GM19467 (cell line): ENCODE results near the gene FAM222B.
"Not testable (repeated sequence)": the region's sequence is repeated elsewhere in the genome, so short reads cannot be mapped to it uniquely, and the experiment has no call there.

Source experiments
- ATAC-seq: cut with Tn5 transposase; IDR thresholded peaks from one replicate; pipeline ENCODE4 v1.9.1; 2021; ENCODE audit warnings: mild to moderate bottlenecking, moderate library complexity; ENCODE audit not compliant: unreplicated experiment

Gene FAM222B

DNA sequence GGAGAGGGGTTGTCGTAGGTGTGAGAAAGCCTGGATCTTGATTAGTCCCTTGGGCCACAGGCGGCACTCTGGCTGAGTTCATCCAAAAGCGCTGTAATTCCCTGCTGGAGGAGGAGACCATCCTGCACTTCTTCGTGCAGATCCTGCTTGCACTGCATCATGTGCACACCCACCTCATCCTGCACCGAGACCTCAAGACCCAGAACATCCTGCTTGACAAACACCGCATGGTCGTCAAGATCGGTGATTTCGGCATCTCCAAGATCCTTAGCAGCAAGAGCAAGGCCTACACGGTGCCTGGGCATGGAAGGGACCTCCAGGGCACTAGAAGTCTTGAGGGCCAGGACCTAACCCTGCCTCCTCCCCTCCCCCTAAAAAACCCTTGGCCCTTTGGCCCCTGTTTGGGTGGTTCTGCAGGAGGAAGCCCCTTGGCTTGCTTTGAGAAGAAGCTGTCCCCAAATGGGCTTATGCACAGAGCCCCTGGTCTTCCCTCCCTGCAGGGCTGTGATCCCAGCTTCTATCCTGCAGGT, 107.8 kb downstream of the FAM222B start:
- no peak for ATAC-seq

- ATAC-seq, result no peak
Observed at GRCh38 chr17:28733346-28733745, 109.2 kb downstream of the FAM222B start.

DNA sequence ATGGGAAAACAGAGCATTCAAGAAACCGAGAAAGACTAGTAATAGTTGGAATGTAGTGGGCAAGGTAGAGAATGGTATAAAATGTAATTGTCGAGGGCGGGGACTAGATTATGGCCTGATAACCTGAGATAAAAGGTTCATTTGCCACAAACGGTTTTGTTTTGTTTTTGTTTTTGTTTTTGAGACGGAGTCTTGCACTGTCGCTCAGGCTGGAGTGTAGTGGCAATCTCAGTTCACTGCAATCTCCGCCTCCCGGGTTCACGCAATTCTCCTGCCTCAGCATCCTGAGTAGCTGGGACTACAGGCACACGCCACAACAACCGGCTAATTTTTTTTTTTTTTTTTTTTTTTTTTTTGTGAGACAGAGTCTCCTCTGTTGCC, 112.7 kb downstream of the FAM222B start:
- ATAC-seq, result no peak

DNA sequence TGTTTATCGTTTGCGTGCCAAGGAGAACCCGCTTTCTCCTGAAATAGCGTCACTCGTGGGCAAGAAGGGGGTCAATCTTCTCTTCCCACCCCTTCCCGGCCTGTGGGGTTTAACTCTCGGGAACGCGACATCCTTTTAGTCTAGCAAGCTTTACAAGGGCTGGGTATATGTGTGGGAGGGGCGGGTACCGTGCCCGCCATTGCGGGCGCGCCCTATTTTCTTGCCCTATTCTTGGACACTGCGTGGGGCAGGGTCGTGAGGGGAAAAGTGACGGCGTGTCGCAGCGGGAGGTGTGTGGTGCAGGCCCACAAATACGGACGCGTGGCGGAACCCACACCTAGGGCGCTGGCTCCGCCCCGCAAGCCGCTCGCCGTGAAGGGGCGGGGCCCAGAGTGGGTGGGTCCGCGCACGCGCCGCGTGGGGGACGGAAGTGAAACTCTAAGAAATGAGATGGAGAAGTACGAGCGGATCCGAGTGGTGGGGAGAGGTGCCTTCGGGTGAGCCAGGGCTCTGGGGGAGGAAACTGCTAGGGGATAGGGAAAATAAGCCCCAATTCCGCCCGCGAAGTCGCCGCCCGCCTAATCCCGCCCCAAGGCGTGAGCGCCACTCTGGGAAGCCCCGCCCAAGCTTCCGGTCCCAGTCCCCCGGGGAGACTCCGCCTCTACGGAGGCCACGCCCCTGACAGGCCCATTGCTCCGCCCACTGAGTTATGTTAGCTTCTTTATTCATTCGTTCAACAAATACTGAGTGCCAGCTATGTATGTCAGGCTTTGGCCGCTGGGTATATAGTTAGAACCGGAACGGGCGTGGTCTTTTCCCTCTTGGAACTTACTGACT, 114.0 kb downstream of the FAM222B start, which contains the start of gene NEK8:
Gene NEK8, plus strand, starts transcription at position 425 of the 837 bp plus-strand sequence. Its CDS starts 26 bp downstream, at position 451.
- ATAC-seq, result peak; percentile 32

- ATAC-seq, result peak; percentile 43
Observed at GRCh38 chr17:28726627-28727491, 115.7 kb downstream of the FAM222B start.

- ATAC-seq, result no peak
Observed at GRCh38 chr17:28726226-28726626, 116.4 kb downstream of the FAM222B start, which contains the start of gene TLCD1. Gene TLCD1, minus strand, starts transcription at chr17:28726233. Its CDS starts 136 bp downstream, at chr17:28726097.

- ATAC-seq, result no peak
Observed at GRCh38 chr17:28725660-28726225, 116.8 kb downstream of the FAM222B start.

GRCh38 chr17:28725166-28725659, 117.4 kb downstream of the FAM222B start:
- ATAC-seq, result no peak

DNA sequence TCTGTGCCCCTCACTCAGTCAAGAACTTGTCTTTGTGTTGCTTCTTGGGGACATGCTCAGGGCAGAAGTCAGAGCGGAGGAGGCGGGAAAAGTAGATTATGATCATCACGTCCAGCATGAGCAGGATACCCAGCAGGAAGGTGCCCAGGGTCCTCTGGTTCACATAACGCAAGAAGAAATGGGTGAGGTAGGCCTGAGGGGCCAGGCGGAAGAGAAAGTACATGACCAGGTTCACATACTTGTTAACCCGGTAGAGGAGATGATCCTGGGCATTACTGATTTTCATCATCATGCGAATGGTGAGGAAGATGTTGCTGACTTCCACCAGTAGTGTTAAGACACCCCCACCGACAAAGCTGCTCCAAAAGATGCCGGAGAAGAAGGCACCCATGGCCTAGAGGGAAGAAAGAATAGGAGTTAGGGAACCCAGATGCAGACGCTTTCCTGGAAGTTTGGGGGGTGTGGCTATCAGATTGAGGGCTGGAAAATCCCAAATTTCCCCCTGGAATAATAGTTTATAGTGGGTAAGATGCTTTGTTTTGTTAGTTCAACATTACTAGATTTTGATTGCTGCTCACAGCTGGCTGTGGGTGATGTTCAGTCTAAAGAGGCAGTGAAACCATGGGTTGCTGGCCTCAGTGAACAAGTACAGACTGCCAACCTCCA, 118.0 kb downstream of the FAM222B start:
- ATAC-seq, result no peak

GRCh38 chr17:28723836-28724499, 118.6 kb downstream of the FAM222B start:
- ATAC-seq, result not testable (repeated sequence)

DNA sequence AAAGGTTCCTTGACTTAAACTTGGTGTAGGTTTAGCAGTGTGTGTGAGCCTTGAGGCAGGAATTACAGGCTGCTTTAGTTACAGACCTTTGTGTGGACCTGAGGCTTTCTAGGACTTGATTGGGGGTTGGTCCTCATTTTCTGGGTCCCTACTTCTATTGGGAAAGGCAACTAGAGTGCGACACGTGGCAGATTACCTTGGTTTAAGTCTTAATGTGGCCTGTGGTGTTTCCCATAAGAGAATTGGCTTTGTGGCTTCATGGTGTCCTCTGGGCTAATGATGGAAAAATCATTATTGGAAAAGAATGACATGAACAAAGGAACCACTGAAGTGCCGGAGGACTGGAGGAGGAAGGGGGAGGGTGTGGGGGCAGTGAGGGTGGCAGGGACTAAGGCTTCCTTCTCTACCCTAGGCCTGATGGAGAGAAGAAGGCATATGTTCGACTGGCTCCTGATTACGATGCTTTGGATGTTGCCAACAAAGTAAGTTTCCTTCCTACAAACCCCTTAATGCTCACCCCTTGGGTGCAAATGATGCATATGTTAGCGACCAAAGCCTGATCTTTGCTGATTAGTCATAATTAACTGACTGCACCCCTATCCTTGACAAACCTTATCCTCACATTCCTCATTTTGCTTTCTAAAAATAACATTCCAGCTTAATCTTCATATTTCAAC, 119.3 kb downstream of the FAM222B start:
- ATAC-seq, result no peak

DNA sequence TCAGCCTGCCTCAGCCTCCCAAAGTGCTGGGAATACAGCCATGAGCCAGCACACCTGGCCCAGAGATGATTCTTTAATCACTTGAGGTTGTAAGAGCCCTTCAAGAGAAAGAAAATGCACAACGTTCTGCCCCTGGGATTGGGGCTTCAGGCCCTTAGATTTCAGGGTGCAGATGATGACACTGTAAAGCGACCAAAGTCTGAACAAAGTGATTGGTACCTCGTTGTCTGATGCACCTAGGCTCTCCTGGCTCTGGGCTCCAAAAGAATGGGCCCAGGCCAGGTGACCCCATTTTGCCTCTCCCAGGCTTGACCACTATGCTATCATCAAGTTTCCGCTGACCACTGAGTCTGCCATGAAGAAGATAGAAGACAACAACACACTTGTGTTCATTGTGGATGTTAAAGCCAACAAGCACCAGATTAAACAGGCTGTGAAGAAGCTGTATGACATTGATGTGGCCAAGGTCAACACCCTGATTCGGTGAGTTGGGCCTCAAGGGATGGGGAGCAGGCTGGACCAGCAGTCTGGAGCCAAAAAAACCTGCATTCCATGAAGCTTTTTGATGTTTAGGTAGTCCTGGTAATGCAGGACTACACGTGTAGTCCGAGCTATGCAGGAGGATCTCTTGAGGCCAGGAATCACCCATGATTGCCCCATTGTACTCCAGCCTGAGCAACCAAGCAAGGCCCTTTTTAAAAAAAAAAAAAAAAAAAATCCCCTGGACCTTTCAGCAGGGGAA, 120.0 kb downstream of the FAM222B start:
- ATAC-seq, result no peak

DNA sequence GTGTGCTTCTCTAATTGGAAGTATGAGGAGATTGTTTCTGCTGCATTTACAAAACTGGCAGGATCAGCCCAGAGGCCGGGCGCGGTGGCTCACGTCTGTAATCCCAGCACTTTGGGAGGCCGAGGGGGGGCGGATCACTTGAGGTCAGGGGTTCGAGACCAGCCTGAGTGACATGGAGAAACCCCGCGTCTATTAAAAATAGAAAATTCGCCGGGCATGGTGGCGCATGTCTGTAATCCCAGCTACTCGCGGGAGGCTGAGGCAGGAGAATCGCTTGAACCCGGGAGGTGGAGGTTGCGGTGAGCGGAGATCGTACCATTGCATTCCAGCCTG, 121.6 kb downstream of the FAM222B start:
- not testable (repeated sequence) for ATAC-seq

- ATAC-seq, result no peak
Observed at GRCh38 chr17:28720247-28720996, 122.2 kb downstream of the FAM222B start.

- ATAC-seq, result no peak
Observed at GRCh38 chr17:28719021-28719433, 123.6 kb downstream of the FAM222B start.

- ATAC-seq, result no peak
Observed at GRCh38 chr17:28718333-28719020, 124.1 kb downstream of the FAM222B start.

DNA sequence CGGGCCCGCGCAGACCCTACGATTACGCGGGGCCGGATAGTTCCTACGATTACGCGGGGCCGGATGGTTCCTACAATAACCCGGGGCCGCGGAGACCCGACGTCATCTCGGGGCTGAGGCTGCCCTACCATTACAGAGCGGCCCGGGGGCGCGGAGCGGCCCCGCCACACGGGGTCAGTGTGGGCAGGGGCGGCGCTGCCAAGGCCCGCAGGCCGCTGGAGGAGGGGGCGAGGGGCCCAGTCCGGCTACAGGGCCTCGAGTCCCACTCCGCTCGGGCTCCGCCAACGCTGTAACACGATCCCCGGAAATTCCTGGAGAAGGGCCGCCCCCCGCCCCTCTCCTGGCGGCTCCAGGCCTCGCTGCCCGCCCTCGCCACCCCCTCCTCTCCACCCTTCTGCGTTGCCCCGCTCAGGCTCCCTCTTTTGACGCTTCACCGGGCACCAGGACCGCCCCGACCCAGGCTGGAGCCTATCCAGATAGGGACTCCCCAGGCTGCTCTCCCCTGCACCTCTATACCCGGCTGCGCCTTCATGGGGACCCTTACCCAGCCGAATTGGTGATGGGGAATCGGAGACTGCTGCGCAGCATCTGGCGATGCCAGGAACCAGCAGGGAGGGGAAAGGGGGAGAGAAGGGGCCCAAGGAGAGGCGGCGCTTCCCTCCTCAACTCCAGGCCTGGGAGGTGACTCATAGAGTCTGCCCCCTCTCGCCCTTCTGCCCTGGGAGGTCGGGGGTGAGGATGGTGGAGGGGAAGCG, 124.8 kb downstream of the FAM222B start, which contains the start of gene RAB34:
Gene RAB34, minus strand, starts transcription at position 291 of the 755 bp plus-strand sequence. CDS start 602 bp downstream, outside the sequence.
- no peak for ATAC-seq
